Measurements from ENCODE around the gene ARHGAP15. TPM values are rescaled to one million over a fixed set of nuclear protein-coding genes. Genes with fewer than 3 reads are reported as not detected.
"Not testable (repeated sequence)": the region's sequence is repeated elsewhere in the genome, so short reads cannot be mapped to it uniquely, and the experiment has no call there.

Gene ARHGAP15
- total RNA-seq, 3 donors from 2014 or later (not counting 1 experiment from before 2014, with no cell fraction given), result 148 to 168 (median 165) TPM

DNA sequence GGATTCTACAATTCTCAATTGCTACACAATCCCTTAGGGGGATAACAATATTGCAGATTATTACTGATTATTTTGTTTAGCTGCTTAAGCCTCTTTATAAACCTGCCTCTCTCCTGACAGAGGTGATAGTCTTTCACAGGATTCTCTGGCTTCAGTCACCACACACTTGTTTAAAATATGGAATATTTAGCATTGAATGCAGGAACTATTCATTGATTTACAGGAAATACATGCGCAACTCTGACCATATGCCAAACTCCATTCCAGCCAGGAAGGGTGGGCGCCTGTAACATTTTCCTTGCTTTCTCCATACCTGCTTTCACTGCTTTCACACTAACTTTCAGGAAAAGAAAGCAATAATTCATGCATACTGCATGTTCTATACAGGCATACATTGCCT, 44.8 kb upstream of the ARHGAP15 start:
- TF ChIP-seq, protein P1, sequence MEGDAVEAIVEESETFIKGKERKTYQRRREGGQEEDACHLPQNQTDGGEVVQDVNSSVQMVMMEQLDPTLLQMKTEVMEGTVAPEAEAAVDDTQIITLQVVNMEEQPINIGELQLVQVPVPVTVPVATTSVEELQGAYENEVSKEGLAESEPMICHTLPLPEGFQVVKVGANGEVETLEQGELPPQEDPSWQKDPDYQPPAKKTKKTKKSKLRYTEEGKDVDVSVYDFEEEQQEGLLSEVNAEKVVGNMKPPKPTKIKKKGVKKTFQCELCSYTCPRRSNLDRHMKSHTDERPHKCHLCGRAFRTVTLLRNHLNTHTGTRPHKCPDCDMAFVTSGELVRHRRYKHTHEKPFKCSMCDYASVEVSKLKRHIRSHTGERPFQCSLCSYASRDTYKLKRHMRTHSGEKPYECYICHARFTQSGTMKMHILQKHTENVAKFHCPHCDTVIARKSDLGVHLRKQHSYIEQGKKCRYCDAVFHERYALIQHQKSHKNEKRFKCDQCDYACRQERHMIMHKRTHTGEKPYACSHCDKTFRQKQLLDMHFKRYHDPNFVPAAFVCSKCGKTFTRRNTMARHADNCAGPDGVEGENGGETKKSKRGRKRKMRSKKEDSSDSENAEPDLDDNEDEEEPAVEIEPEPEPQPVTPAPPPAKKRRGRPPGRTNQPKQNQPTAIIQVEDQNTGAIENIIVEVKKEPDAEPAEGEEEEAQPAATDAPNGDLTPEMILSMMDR (IDR thresholded peaks at IDR 0.05), result no peak
- intact Hi-C loops (cut with micrococcal nuclease), result no loop called here

DNA sequence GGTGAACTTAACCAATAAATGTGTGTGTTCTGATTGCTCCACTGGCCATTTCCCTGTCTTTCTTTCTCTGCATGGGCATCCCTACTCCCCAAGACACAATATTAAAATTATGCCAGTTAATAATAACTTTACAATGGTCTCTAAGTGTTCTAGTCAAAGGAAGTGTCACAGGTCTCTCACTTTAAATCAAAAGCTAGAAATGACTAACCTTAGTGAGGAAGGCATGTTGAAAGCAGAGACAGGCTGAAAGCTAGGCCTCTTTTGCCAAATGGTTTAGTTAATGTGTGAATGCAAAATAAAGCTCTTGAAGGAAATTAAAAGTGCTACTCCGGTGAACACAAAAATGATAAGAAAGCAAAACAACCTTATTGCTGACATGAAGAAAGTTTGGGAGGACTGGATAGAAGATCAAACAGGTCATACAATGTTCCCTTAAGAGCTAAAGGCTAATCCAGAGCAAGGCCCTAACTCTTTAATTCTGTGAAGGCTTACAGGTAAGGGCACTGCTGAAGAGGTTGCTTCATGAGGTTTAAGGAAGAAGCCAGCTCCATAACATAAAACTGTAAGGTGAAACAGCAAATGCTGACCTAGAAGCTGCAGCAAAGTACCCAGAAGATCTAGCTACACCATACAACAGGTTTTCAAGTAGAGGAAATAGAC, 44.0 kb upstream of the ARHGAP15 start:
- Mint-ChIP-seq H3K27ac (no peak overlapping the region), H3K9me3 (no peaks in the 10 kb centered on the region), H3K4me3 (no peak overlapping the region), H3K27me3 (ENCODE audit: low read depth in 2 of 2) (no peaks in the 10 kb centered on the region), H3K4me1 (no peaks in the 10 kb centered on the region), H3K36me3 (no peaks in the 10 kb centered on the region)
- WGBS (ENCODE audit: insufficient coverage), result 77% methylated on average over 1 of the region's 1 CpG
- no peaks in the 10 kb centered on the region for H3K36me3 ChIP-seq (ENCODE audit: control insufficient read depth, insufficient read depth, low read length)
- no peak for DNase-seq
- no peak overlapping the region for H3K4me3 ChIP-seq (ENCODE audit: low read length)
- H3K9me3 ChIP-seq (ENCODE audit: control insufficient read depth, insufficient read depth, low read length), result no peaks in the 10 kb centered on the region
- TF ChIP-seq, protein P1 (IDR thresholded peaks at IDR 0.05), result no peak
- H3K4me1 ChIP-seq (ENCODE audit: control insufficient read depth, insufficient read depth, low read length), result no peaks in the 10 kb centered on the region
- H3K27ac ChIP-seq (ENCODE audit: low read length), result no peak overlapping the region
- H3K27me3 ChIP-seq (ENCODE audit: control insufficient read depth, insufficient read depth, low read length), result no peaks in the 10 kb centered on the region
- intact Hi-C loops (cut with micrococcal nuclease), result no loop called here
- no peak for ATAC-seq

More for the DNA sequence above, 44.8 kb upstream of the ARHGAP15 start:
- H3K27ac Mint-ChIP-seq, result no peak overlapping the region
- no peaks in the 10 kb centered on the region for H3K27me3 Mint-ChIP-seq (ENCODE audit: low read depth in 2 of 2)
- no peaks in the 10 kb centered on the region for H3K4me1 Mint-ChIP-seq
- Histone ChIP-seq H3K9me3 (ENCODE audit: control insufficient read depth, insufficient read depth, low read length) (no peaks in the 10 kb centered on the region), H3K36me3 (ENCODE audit: control insufficient read depth, insufficient read depth, low read length) (no peaks in the 10 kb centered on the region), H3K4me3 (ENCODE audit: low read length) (no peak overlapping the region), H3K4me1 (ENCODE audit: control insufficient read depth, insufficient read depth, low read length) (no peaks in the 10 kb centered on the region), H3K27ac (ENCODE audit: low read length) (no peak overlapping the region), H3K27me3 (ENCODE audit: control insufficient read depth, insufficient read depth, low read length) (no peaks in the 10 kb centered on the region)
- DNase-seq (no peak), ATAC-seq (no peak)
- WGBS (ENCODE audit: insufficient coverage), result 90% methylated on average over 2 of the region's 2 CpGs
- no peak overlapping the region for H3K4me3 Mint-ChIP-seq
- no peaks in the 10 kb centered on the region for H3K36me3 Mint-ChIP-seq
- no peaks in the 10 kb centered on the region for H3K9me3 Mint-ChIP-seq

DNA sequence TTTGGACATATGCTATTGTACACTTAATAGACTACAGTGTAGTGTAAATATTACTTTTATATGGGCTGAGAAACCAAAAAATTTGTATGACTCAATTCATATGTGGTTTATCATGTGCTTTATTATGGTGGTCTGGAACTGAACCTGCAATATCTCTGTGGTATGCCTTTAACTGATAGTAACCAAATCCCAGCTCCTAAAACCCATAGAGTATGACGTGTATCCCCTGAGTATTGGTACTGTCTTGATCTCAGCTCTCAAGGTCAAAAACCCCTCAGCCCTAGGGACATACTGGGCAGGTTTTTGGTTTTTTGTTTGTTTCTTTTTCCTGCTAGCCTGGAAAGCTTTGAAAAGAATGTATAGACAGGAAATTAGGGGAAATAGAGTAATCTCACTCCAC, 42.2 kb upstream of the ARHGAP15 start:
- Histone ChIP-seq H3K36me3 (ENCODE audit: control insufficient read depth, insufficient read depth, low read length) (no peaks in the 10 kb centered on the region), H3K27ac (ENCODE audit: low read length) (no peak overlapping the region), H3K27me3 (ENCODE audit: control insufficient read depth, insufficient read depth, low read length) (no peaks in the 10 kb centered on the region), H3K4me1 (ENCODE audit: control insufficient read depth, insufficient read depth, low read length) (no peaks in the 10 kb centered on the region), H3K4me3 (ENCODE audit: low read length) (no peak overlapping the region), H3K9me3 (ENCODE audit: control insufficient read depth, insufficient read depth, low read length) (no peaks in the 10 kb centered on the region)
- TF ChIP-seq, protein P1 (IDR thresholded peaks at IDR 0.05), result no peak
- DNase-seq, result no peak
- intact Hi-C loops (cut with micrococcal nuclease), result no loop called here
- WGBS (ENCODE audit: insufficient coverage), result 91% methylated on average over 1 of the region's 1 CpG
- H3K36me3 Mint-ChIP-seq, result no peaks in the 10 kb centered on the region
- ATAC-seq, result no peak
- H3K27ac Mint-ChIP-seq, result no peak overlapping the region
- H3K27me3 Mint-ChIP-seq (ENCODE audit: low read depth in 2 of 2), result no peaks in the 10 kb centered on the region
- no peak overlapping the region for H3K4me3 Mint-ChIP-seq
- no peaks in the 10 kb centered on the region for H3K9me3 Mint-ChIP-seq
- H3K4me1 Mint-ChIP-seq, result no peaks in the 10 kb centered on the region

DNA sequence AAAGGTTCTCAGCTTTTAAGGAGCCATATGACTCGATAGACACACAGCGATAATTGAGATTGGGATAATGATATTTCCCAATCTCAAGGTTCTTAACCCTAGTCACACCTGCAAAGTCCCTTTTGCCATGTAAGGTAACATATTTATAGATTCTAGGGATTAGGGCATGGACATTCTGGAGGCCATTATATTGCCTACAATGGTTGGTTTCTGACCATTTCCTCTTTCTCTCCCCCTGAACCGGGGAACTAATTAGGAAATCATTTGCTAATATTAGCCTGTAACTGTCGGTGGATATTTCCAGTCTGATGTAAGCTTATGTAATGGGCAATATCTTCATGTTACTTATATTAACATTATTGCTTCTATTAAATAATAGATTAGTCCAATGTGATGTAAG, 40.8 kb upstream of the ARHGAP15 start:
- H3K9me3 Mint-ChIP-seq, result no peaks in the 10 kb centered on the region

DNA sequence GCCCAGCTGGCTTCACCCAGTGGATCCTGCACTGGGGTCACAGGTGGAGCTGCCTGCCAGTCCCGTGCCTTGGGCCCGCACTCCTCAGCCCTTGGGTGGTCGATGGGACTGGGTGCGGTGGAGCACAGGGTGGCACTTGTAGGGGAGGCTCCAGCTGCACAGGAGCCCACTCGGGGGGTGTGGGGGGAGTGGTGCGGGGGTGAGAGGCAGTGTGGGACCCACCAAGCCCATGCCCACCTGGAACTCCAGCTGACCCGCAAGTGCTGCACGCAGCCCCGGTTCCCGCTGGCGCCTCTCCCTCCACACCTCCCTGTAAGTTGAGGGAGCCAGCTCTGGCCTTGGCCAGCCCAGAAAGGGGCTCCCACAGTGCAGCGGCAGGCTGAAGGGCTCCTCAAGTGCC, 39.7 kb upstream of the ARHGAP15 start:
- H3K27me3 ChIP-seq (ENCODE audit: control insufficient read depth, insufficient read depth, low read length); H3K36me3 ChIP-seq (ENCODE audit: control insufficient read depth, insufficient read depth, low read length); H3K27me3 Mint-ChIP-seq (ENCODE audit: low read depth in 2 of 2); H3K4me1 Mint-ChIP-seq; H3K36me3 Mint-ChIP-seq; H3K4me3 ChIP-seq (ENCODE audit: low read length); H3K27ac ChIP-seq (ENCODE audit: low read length); H3K4me3 Mint-ChIP-seq; ATAC-seq; H3K9me3 ChIP-seq (ENCODE audit: control insufficient read depth, insufficient read depth, low read length); intact Hi-C loops (cut with micrococcal nuclease); H3K27ac Mint-ChIP-seq; H3K4me1 ChIP-seq (ENCODE audit: control insufficient read depth, insufficient read depth, low read length); H3K9me3 Mint-ChIP-seq; DNase-seq: not testable (repeated sequence)
- 98% methylated on average over 12 of the region's 12 CpGs for WGBS (ENCODE audit: insufficient coverage)

More for the DNA sequence above, 40.8 kb upstream of the ARHGAP15 start:
- Mint-ChIP-seq H3K27ac (no peak overlapping the region), H3K4me1 (no peaks in the 10 kb centered on the region), H3K36me3 (no peaks in the 10 kb centered on the region), H3K4me3 (no peak overlapping the region), H3K27me3 (ENCODE audit: low read depth in 2 of 2) (no peaks in the 10 kb centered on the region)
- no peaks in the 10 kb centered on the region for H3K4me1 ChIP-seq (ENCODE audit: control insufficient read depth, insufficient read depth, low read length)
- no peak overlapping the region for H3K4me3 ChIP-seq (ENCODE audit: low read length)
- no peaks in the 10 kb centered on the region for H3K36me3 ChIP-seq (ENCODE audit: control insufficient read depth, insufficient read depth, low read length)
- H3K27me3 ChIP-seq (ENCODE audit: control insufficient read depth, insufficient read depth, low read length), result no peaks in the 10 kb centered on the region
- DNase-seq (no peak), ATAC-seq (no peak)
- intact Hi-C loops (cut with micrococcal nuclease), result no loop called here
- no peaks in the 10 kb centered on the region for H3K9me3 ChIP-seq (ENCODE audit: control insufficient read depth, insufficient read depth, low read length)
- no CpG with 5 or more reads among the region's 4 CpGs for WGBS (ENCODE audit: insufficient coverage)
- no peak overlapping the region for H3K27ac ChIP-seq (ENCODE audit: low read length)
- TF ChIP-seq, protein P1 (IDR thresholded peaks at IDR 0.05), result no peak

Measured in natural killer cell (primary cell).